ENCODE results near the gene TRIM37. TPM values are rescaled to one million over a fixed set of nuclear protein-coding genes. Genes with fewer than 3 reads are reported as not detected.
"Not testable (repeated sequence)": the region's sequence is repeated elsewhere in the genome, so short reads cannot be mapped to it uniquely, and the experiment has no call there.

TRIM37 gene
- polyA plus RNA-seq, 6 donors from 2014 or later, result 4.9 to 8.5 (median 6.9) TPM

GRCh38 chr17:59138339-59138738, 31.7 kb upstream of the TRIM37 start:
- H3K9me3 Mint-ChIP-seq; H3K27me3 Mint-ChIP-seq; H3K4me3 Mint-ChIP-seq; H3K36me3 Mint-ChIP-seq; H3K4me1 Mint-ChIP-seq; ATAC-seq (ENCODE audit: low read depth in 2 of 2); DNase-seq: not testable (repeated sequence)
- peak overlapping the region in 2 of 6 donors; percentile 53 to 57 for H3K27ac Mint-ChIP-seq

- Mint-ChIP-seq H3K4me1 (no peaks in the 10 kb centered on the region), H3K27ac (no peak overlapping the region), H3K4me3 (no peak overlapping the region), H3K27me3 (no peaks in the 10 kb centered on the region), H3K36me3 (peaks cover 0 to 8% of the 10 kb centered on the region in 2 donors), H3K9me3 (no peaks in the 10 kb centered on the region)
- ATAC-seq (ENCODE audit: low read depth in 2 of 2), result no peak
- DNase-seq, result no peak
These were observed 24.5 kb upstream of the TRIM37 start for GRCh38 chr17:59131131-59131530.

GRCh38 chr17:59129814-59130213, 23.1 kb upstream of the TRIM37 start:
- Mint-ChIP-seq H3K4me1 (no peaks in the 10 kb centered on the region), H3K27me3 (no peaks in the 10 kb centered on the region), H3K36me3 (peaks cover 0 to 8% of the 10 kb centered on the region in 2 donors), H3K27ac (peak overlapping the region in 1 of 6 donors; percentile 65), H3K4me3 (no peak overlapping the region), H3K9me3 (no peaks in the 10 kb centered on the region)
- no peak for ATAC-seq (ENCODE audit: low read depth in 2 of 2)
- no peak for DNase-seq

- Mint-ChIP-seq H3K9me3 (no peaks in the 10 kb centered on the region), H3K27me3 (no peaks in the 10 kb centered on the region), H3K27ac (no peak overlapping the region), H3K4me1 (peaks cover 0 to 3% (median 2%) of the 10 kb centered on the region in 3 donors), H3K4me3 (no peak overlapping the region), H3K36me3 (peaks cover 0 to 8% of the 10 kb centered on the region in 2 donors)
- ATAC-seq (ENCODE audit: low read depth in 2 of 2) (no peak), DNase-seq (no peak)
These were observed 20.2 kb upstream of the TRIM37 start for GRCh38 chr17:59126809-59127417.

- Mint-ChIP-seq H3K27me3 (no peaks in the 10 kb centered on the region), H3K4me1 (peaks cover 0 to 4% (median 4%) of the 10 kb centered on the region in 3 donors), H3K9me3 (no peaks in the 10 kb centered on the region), H3K4me3 (no peak overlapping the region), H3K36me3 (peaks cover 0 to 8% of the 10 kb centered on the region in 2 donors), H3K27ac (no peak overlapping the region)
- no peak for DNase-seq
- ATAC-seq (ENCODE audit: low read depth in 2 of 2), result no peak
These were observed 18.0 kb upstream of the TRIM37 start for GRCh38 chr17:59124665-59125064.

- no peaks in the 10 kb centered on the region for H3K9me3 Mint-ChIP-seq
- no peaks in the 10 kb centered on the region for H3K27me3 Mint-ChIP-seq
- ATAC-seq (ENCODE audit: low read depth in 2 of 2) (no peak), DNase-seq (no peak)
- H3K36me3 Mint-ChIP-seq, result no peaks in the 10 kb centered on the region
- no peak overlapping the region for H3K4me3 Mint-ChIP-seq
- peaks cover 0 to 4% (median 4%) of the 10 kb centered on the region in 3 donors for H3K4me1 Mint-ChIP-seq
- no peak overlapping the region for H3K27ac Mint-ChIP-seq
These were observed 15.3 kb upstream of the TRIM37 start for GRCh38 chr17:59121901-59122480.

GRCh38 chr17:59115474-59115873, 8.8 kb upstream of the TRIM37 start:
- ATAC-seq (ENCODE audit: low read depth in 2 of 2) (no peak), DNase-seq (no peak)
- Mint-ChIP-seq H3K9me3 (no peaks in the 10 kb centered on the region), H3K4me1 (no peaks in the 10 kb centered on the region), H3K27ac (no peak overlapping the region), H3K36me3 (peaks cover 0 to 5% of the 10 kb centered on the region in 2 donors), H3K27me3 (no peaks in the 10 kb centered on the region), H3K4me3 (no peak overlapping the region)

GRCh38 chr17:59111539-59111938, 4.9 kb upstream of the TRIM37 start:
- no peak overlapping the region for H3K27ac Mint-ChIP-seq
- no peaks in the 10 kb centered on the region for H3K9me3 Mint-ChIP-seq
- H3K36me3 Mint-ChIP-seq, result peaks cover 0 to 5% of the 10 kb centered on the region in 2 donors
- no peak for ATAC-seq (ENCODE audit: low read depth in 2 of 2)
- H3K4me3 Mint-ChIP-seq, result no peak overlapping the region
- no peak for DNase-seq
- H3K27me3 Mint-ChIP-seq, result no peaks in the 10 kb centered on the region
- H3K4me1 Mint-ChIP-seq, result peaks cover 4 to 9% (median 9%) of the 10 kb centered on the region in 3 donors

- Mint-ChIP-seq H3K4me1 (peaks cover 4 to 14% (median 11%) of the 10 kb centered on the region in 3 donors), H3K4me3 (no peak overlapping the region), H3K27me3 (no peaks in the 10 kb centered on the region), H3K9me3 (no peaks in the 10 kb centered on the region), H3K36me3 (peaks cover 0 to 5% of the 10 kb centered on the region in 2 donors), H3K27ac (peak overlapping the region in 2 of 6 donors; percentile 33 to 59)
- ATAC-seq (ENCODE audit: low read depth in 2 of 2) (no peak), DNase-seq (no peak)
These were observed 4.3 kb upstream of the TRIM37 start for GRCh38 chr17:59110973-59111372.

- Mint-ChIP-seq H3K4me3 (peak overlapping the region in 1 of 8 donors; percentile 33), H3K27me3 (no peaks in the 10 kb centered on the region), H3K27ac (no peak overlapping the region), H3K36me3 (no peaks in the 10 kb centered on the region), H3K4me1 (peaks cover 16 to 26% (median 19%) of the 10 kb centered on the region in 3 donors), H3K9me3 (no peaks in the 10 kb centered on the region)
- DNase-seq, result no peak
- no peak for ATAC-seq (ENCODE audit: low read depth in 2 of 2)
These were observed 1.9 kb upstream of the TRIM37 start for GRCh38 chr17:59108400-59109102.

- DNase-seq (no peak), ATAC-seq (ENCODE audit: low read depth in 2 of 2) (no peak)
- Mint-ChIP-seq H3K9me3 (no peaks in the 10 kb centered on the region), H3K36me3 (no peaks in the 10 kb centered on the region), H3K27ac (peak overlapping the region in 5 of 6 donors; percentile 65 to 94 (median 90)), H3K27me3 (no peaks in the 10 kb centered on the region), H3K4me3 (peak overlapping the region; percentile 88 to 97 (median 96)), H3K4me1 (peaks cover 16 to 26% (median 19%) of the 10 kb centered on the region in 3 donors)
These were observed 608 bp upstream of the TRIM37 start for GRCh38 chr17:59107306-59107670.

- DNase-seq, result no peak
- Mint-ChIP-seq H3K4me3 (peak overlapping the region; percentile 88 to 97 (median 96)), H3K4me1 (peaks cover 16 to 26% (median 22%) of the 10 kb centered on the region in 3 donors), H3K27me3 (no peaks in the 10 kb centered on the region), H3K27ac (peak overlapping the region; percentile 88 to 95 (median 92)), H3K9me3 (no peaks in the 10 kb centered on the region), H3K36me3 (no peaks in the 10 kb centered on the region)
- peak; percentile 48 to 51 for ATAC-seq (ENCODE audit: low read depth in 2 of 2)
These were observed 723 bp downstream of the TRIM37 start for GRCh38 chr17:59105852-59106462.

- ATAC-seq (ENCODE audit: low read depth in 2 of 2), result no peak
- Mint-ChIP-seq H3K36me3 (peaks cover 11 to 14% of the 10 kb centered on the region in 2 donors), H3K9me3 (peaks cover 0 to 4% (median 0%) of the 10 kb centered on the region in 7 donors), H3K4me1 (peaks cover 15 to 22% (median 18%) of the 10 kb centered on the region in 3 donors), H3K27ac (peak overlapping the region in 1 of 6 donors; percentile 16), H3K27me3 (no peaks in the 10 kb centered on the region), H3K4me3 (no peak overlapping the region)
- no peak for DNase-seq
These were observed 5.5 kb downstream of the TRIM37 start for GRCh38 chr17:59101178-59101577.

Measured in naive B cell (primary cell).